LoVo (cell line): ENCODE data around the gene CRELD2.
A peak's percentile ranks its signal among the peaks of the same experiment; 100 is the strongest.

Source experiments
- DNase-seq: peaks from one replicate; pipeline ENCODE4 v3.0.0-alpha.2; 2016; ENCODE audit warnings: low spot score

The CRELD2 gene

GRCh38 chr22:49967706-49968208, 49.3 kb downstream of the CRELD2 start:
- no peak for DNase-seq

- DNase-seq = no peak
Observed at GRCh38 chr22:49968313-49968830, 49.9 kb downstream of the CRELD2 start.

GRCh38 chr22:49968831-49969661, 50.6 kb downstream of the CRELD2 start:
- no peak for DNase-seq

- no peak for DNase-seq
Observed at GRCh38 chr22:49969751-49970527, 51.5 kb downstream of the CRELD2 start.

- DNase-seq = peak; percentile 98
Observed at GRCh38 chr22:49970528-49971231, 52.2 kb downstream of the CRELD2 start.

GRCh38 chr22:49971232-49972162, 53.1 kb downstream of the CRELD2 start:
- DNase-seq = peak; percentile 83

GRCh38 chr22:49972163-49973017, 54.0 kb downstream of the CRELD2 start:
- no peak for DNase-seq

- DNase-seq = no peak
Observed at GRCh38 chr22:49973018-49973961, 54.9 kb downstream of the CRELD2 start.

GRCh38 chr22:49975543-49976389, 57.3 kb downstream of the CRELD2 start:
- no peak for DNase-seq

- no peak for DNase-seq
Observed at GRCh38 chr22:49976439-49977175, 58.2 kb downstream of the CRELD2 start.
